ENCODE results near the gene HJV. TPM values are rescaled to one million over a fixed set of nuclear protein-coding genes. Genes with fewer than 3 reads are reported as not detected.

HJV gene
- total and polyA plus RNA-seq, 2 of the 8 experiments (the other 6 are each of a cell fraction or from before 2014, with no cell fraction given) = 0.32 to 0.70 TPM

GRCh38 chr1:145983960-145984830, 37.3 kb downstream of the HJV start:
- Histone ChIP-seq H4K20me1 (replicated peaks in 1 of 2; ENCODE audit: control insufficient read depth in 1 of 2, insufficient read depth in 2 of 2, low read length in 2 of 2) (no peaks in the 10 kb centered on the region), H3K56ac (replicated peaks; ENCODE audit: insufficient read length, low read depth, low read length) (no peak overlapping the region), H3K4ac (replicated peaks; ENCODE audit: insufficient read length, low read depth, low read length) (no peak overlapping the region), H4K8ac (ENCODE audit: extremely low read depth, insufficient read depth, low read length) (no peak overlapping the region), H4K91ac (replicated peaks; ENCODE audit: insufficient read length, low read length) (no peak overlapping the region), H3K27me3 (replicated peaks in 1 of 4; ENCODE audit: control insufficient read depth in 3 of 4, extremely low read depth in 1 of 4, insufficient read depth in 3 of 4, low read length in 3 of 4) (no peaks in the 10 kb centered on the region), H2BK120ac (replicated peaks; ENCODE audit: low read depth, low read length) (no peak overlapping the region), H3K36me3 (ENCODE audit: control insufficient read depth in 2 of 4, insufficient read depth in 4 of 4, low read length in 3 of 4) (no peaks in the 10 kb centered on the region), H3K4me2 (ENCODE audit: insufficient read depth in 1 of 2, low read depth in 2 of 2, low read length in 2 of 2) (no peak overlapping the region), H3K14ac (ENCODE audit: insufficient read length) (no peak overlapping the region), H4K5ac (ENCODE audit: insufficient read length, low read depth, low read length) (no peak overlapping the region), H2BK5ac (ENCODE audit: low read depth, low read length) (no peak overlapping the region), H3K23ac (ENCODE audit: insufficient read length) (no peak overlapping the region), H2AK5ac (ENCODE audit: low read depth, low read length) (no peak overlapping the region), H3K23me2 (ENCODE audit: low read depth, low read length) (no peaks in the 10 kb centered on the region), H2AFZ (ENCODE audit: low read length) (no peak overlapping the region), H2BK15ac (ENCODE audit: low read length) (no peak overlapping the region), H3K18ac (ENCODE audit: extremely low read depth, low read length) (no peak overlapping the region), H3K9me3 (ENCODE audit: insufficient read depth in 2 of 2, low read depth in 1 of 2, low read length in 1 of 2) (no peaks in the 10 kb centered on the region), H2BK12ac (ENCODE audit: low read depth, low read length) (no peak overlapping the region), H3K9ac (replicated peaks in 1 of 4; ENCODE audit: extremely low read depth in 1 of 4, low read depth in 3 of 4, low read length in 3 of 4) (no peak overlapping the region), H3K4me3 (ENCODE audit: extremely low read depth in 1 of 4, insufficient read depth in 2 of 4, low read depth in 3 of 4, low read length in 4 of 4) (no peak overlapping the region), H2BK20ac (ENCODE audit: low read length) (no peak overlapping the region), H3K27ac (ENCODE audit: low read depth, low read length) (no peak overlapping the region), H3K79me2 (ENCODE audit: control insufficient read depth in 1 of 2, insufficient read depth in 2 of 2, low read length in 2 of 2) (no peaks in the 10 kb centered on the region), H3K4me1 (replicated peaks in 1 of 4; ENCODE audit: control insufficient read depth in 3 of 4, insufficient read depth in 4 of 4, low read length in 3 of 4) (peaks cover 0 to 11% (median 8%) of the 10 kb centered on the region in 4 experiments; a peak in 6 of 7 replicates), H3K79me1 (ENCODE audit: low read depth, low read length) (no peaks in the 10 kb centered on the region)
- FAIRE-seq (no peak), DNase-seq (ENCODE audit: low read depth in 1 of 2, low spot score in 2 of 2) (no peak)
- TF ChIP-seq CBX5 (IDR thresholded peaks at IDR 0.05; ENCODE audit: low read depth, low read length) = no peak
- TF ChIP-seq SRF (IDR thresholded peaks at IDR 0.05; ENCODE audit: low read depth, low read length) = no peak
- no peak for TF ChIP-seq SAP30 (IDR thresholded peaks at IDR 0.05; ENCODE audit: insufficient read depth, insufficient replicate concordance, low read length)
- no peak for TF ChIP-seq ASH2L (IDR thresholded peaks at IDR 0.05; ENCODE audit: low read length)
- no peak for TF ChIP-seq TAF1 (IDR thresholded peaks at IDR 0.05; ENCODE audit: low read depth, low read length)
- no peak for TF ChIP-seq HDAC6 (IDR thresholded peaks at IDR 0.05; ENCODE audit: low read depth, low read length)
- ChIA-PET POLR2A (ENCODE audit: partially characterized antibody) (interaction anchor here (0.6 to 13.7 kb wide), 2 partner anchors 9 to 68 kb away, joined by 3 to 218 read pairs; partner anchors contain the start of gene TXNIP), CTCF (ENCODE audit: partially characterized antibody) (interaction anchor here (0.8 to 2.2 kb wide), 5 partner anchors 14 to 41 kb away, joined by 3 to 6 read pairs (median 3); partner anchors contain the start of genes ANKRD34A and POLR3GL)
- WGBS, 2 experiments (ENCODE audit: extremely low coverage in 1 of 2, insufficient coverage in 1 of 2, insufficient read length in 1 of 2, insufficient replicate concordance in 2 of 2, low coverage in 1 of 2, low lambda C conversion rate in 2 of 2, missing lambda C conversion rate in 1 of 2) = 90% methylated on average over 12 of the region's 12 CpGs; no CpG with 5 or more reads in 1 of the 2 experiments
